ENCODE results near the gene NCAM1.

The NCAM1 gene

GRCh38 chr11:113168354-113169342 lies 207.4 kb downstream of the NCAM1 start:
- TF ChIP-seq NFIC (IDR thresholded peaks at IDR 0.05): no peak
- no peak for TF ChIP-seq TCF12 (IDR thresholded peaks at IDR 0.05; ENCODE audit: low read depth)
- TF ChIP-seq REST (IDR thresholded peaks at IDR 0.05; ENCODE audit: low read depth): no peak
- TF ChIP-seq EGR1 (IDR thresholded peaks at IDR 0.05): no peak
- TF ChIP-seq YY1 (IDR thresholded peaks at IDR 0.05; ENCODE audit: low read depth): no peak
- TF ChIP-seq FOXM1 (IDR thresholded peaks at IDR 0.05; ENCODE audit: borderline replicate concordance, low read depth): no peak
- no peak for TF ChIP-seq EP300 (IDR thresholded peaks at IDR 0.05; ENCODE audit: borderline replicate concordance)
- no peak for TF ChIP-seq TEAD4 (IDR thresholded peaks at IDR 0.05)
- TF ChIP-seq CREB1 (IDR thresholded peaks at IDR 0.05; ENCODE audit: low read depth): no peak
- no peak for TF ChIP-seq USF1 (IDR thresholded peaks at IDR 0.05)

GRCh38 chr11:113172382-113172951 lies 211.2 kb downstream of the NCAM1 start:
- TF ChIP-seq ZBTB7A (IDR thresholded peaks at IDR 0.05; ENCODE audit: low read depth) (no peak), MAX (IDR thresholded peaks at IDR 0.05) (no peak)

GRCh38 chr11:113173126-113173525 lies 211.9 kb downstream of the NCAM1 start:
- TF ChIP-seq NFIC (IDR thresholded peaks at IDR 0.05) (no peak), USF1 (IDR thresholded peaks at IDR 0.05) (no peak), RAD21 (IDR thresholded peaks at IDR 0.05; ENCODE audit: low read depth) (no peak), YY1 (IDR thresholded peaks at IDR 0.05; ENCODE audit: low read depth) (no peak), EP300 (IDR thresholded peaks at IDR 0.05; ENCODE audit: borderline replicate concordance) (no peak), TEAD4 (IDR thresholded peaks at IDR 0.05) (no peak), ZBTB7A (IDR thresholded peaks at IDR 0.05; ENCODE audit: low read depth) (no peak), TAF1 (IDR thresholded peaks at IDR 0.05; ENCODE audit: low read depth) (no peak), EGR1 (IDR thresholded peaks at IDR 0.05) (no peak)

GRCh38 chr11:113174882-113175281 lies 213.7 kb downstream of the NCAM1 start:
- TF ChIP-seq CEBPB (IDR thresholded peaks at IDR 0.05) (no peak), TAF1 (IDR thresholded peaks at IDR 0.05; ENCODE audit: low read depth) (no peak), TCF12 (IDR thresholded peaks at IDR 0.05; ENCODE audit: low read depth) (no peak), EP300 (IDR thresholded peaks at IDR 0.05; ENCODE audit: borderline replicate concordance) (no peak), TEAD4 (IDR thresholded peaks at IDR 0.05) (no peak), USF1 (IDR thresholded peaks at IDR 0.05) (no peak), CREB1 (IDR thresholded peaks at IDR 0.05; ENCODE audit: low read depth) (no peak), YY1 (IDR thresholded peaks at IDR 0.05; ENCODE audit: low read depth) (no peak), NFIC (IDR thresholded peaks at IDR 0.05) (no peak), REST (IDR thresholded peaks at IDR 0.05; ENCODE audit: low read depth) (no peak), EGR1 (IDR thresholded peaks at IDR 0.05) (no peak), RAD21 (IDR thresholded peaks at IDR 0.05; ENCODE audit: low read depth) (no peak), MAX (IDR thresholded peaks at IDR 0.05) (no peak), ZBTB7A (IDR thresholded peaks at IDR 0.05; ENCODE audit: low read depth) (no peak)

- TF ChIP-seq RAD21 (IDR thresholded peaks at IDR 0.05; ENCODE audit: low read depth): no peak
- TF ChIP-seq CREB1 (IDR thresholded peaks at IDR 0.05; ENCODE audit: low read depth): no peak
- no peak for TF ChIP-seq EP300 (IDR thresholded peaks at IDR 0.05; ENCODE audit: borderline replicate concordance)
- no peak for TF ChIP-seq NFIC (IDR thresholded peaks at IDR 0.05)
- no peak for TF ChIP-seq YY1 (IDR thresholded peaks at IDR 0.05; ENCODE audit: low read depth)
- TF ChIP-seq USF1 (IDR thresholded peaks at IDR 0.05): no peak
- no peak for TF ChIP-seq EGR1 (IDR thresholded peaks at IDR 0.05)
- TF ChIP-seq REST (IDR thresholded peaks at IDR 0.05; ENCODE audit: low read depth): no peak
- no peak for TF ChIP-seq TCF12 (IDR thresholded peaks at IDR 0.05; ENCODE audit: low read depth)
- no peak for TF ChIP-seq FOXM1 (IDR thresholded peaks at IDR 0.05; ENCODE audit: borderline replicate concordance, low read depth)
- no peak for TF ChIP-seq CEBPB (IDR thresholded peaks at IDR 0.05)
- TF ChIP-seq TAF1 (IDR thresholded peaks at IDR 0.05; ENCODE audit: low read depth): no peak
- TF ChIP-seq TEAD4 (IDR thresholded peaks at IDR 0.05): no peak
- TF ChIP-seq MAX (IDR thresholded peaks at IDR 0.05): no peak
- TF ChIP-seq ZBTB7A (IDR thresholded peaks at IDR 0.05; ENCODE audit: low read depth): no peak
These were observed 215.6 kb downstream of the NCAM1 start for GRCh38 chr11:113176599-113177360.

Data from Ishikawa (cell line).